A673 (cell line): ENCODE results near the gene CCNY.

Source experiments
- CTCF ChIP-seq: fragments of 300-800, 200-600 bp; sonication (generic); conservative IDR thresholded peaks from 2 replicates; pipeline ENCODE4 v1.5.1; 2017; ENCODE audit warnings: low read depth, mild to moderate bottlenecking, antibody characterized with exemption, low read length, moderate library complexity, mixed read lengths
- EZH2 ChIP-seq: fragments of 200-600 bp; sonication (generic); IDR thresholded peaks from 2 replicates; pipeline ENCODE4 v1.6.1; 2017; ENCODE audit warnings: borderline replicate concordance, low read depth, mild to moderate bottlenecking, mixed read lengths, antibody characterized with exemption, low read length; ENCODE audit not compliant: poor library complexity, severe bottlenecking

GRCh38 chr10:35460852-35461460 lies 124.6 kb downstream of the CCNY start:
- no peak for TF ChIP-seq EZH2
- no peak for TF ChIP-seq CTCF
